GM13976 (cell line): ENCODE results near the gene NEO1.

Source experiments
- DNase-seq: peaks from one replicate; pipeline ENCODE4 v3.0.0; 2012; ENCODE audit warnings: low spot score
- CTCF ChIP-seq: IDR thresholded peaks from 2 replicates; pipeline ENCODE4 v1.5.1; 2012; ENCODE audit warnings: borderline replicate concordance, mild to moderate bottlenecking; ENCODE audit not compliant: insufficient read depth; ENCODE audit errors: extremely low read depth, missing control alignments, control extremely low read depth
- in situ Hi-C: fragments of 300-500 bp; cut with MboI; formaldehyde crosslinking; loops from one replicate; pipeline ENCODE4 v1.12.0; 2022; ENCODE audit warnings: low sequenced_read_pairs, mixed read lengths, inconsistent platforms; ENCODE audit not compliant: unreplicated experiment

NEO1 gene

GRCh38 chr15:73335026-73335425, 282.8 kb downstream of the NEO1 start:
- TF ChIP-seq CTCF, result no peak
- no peak for DNase-seq
- in situ Hi-C loops, result no loop called here

GRCh38 chr15:73335471-73335870, 283.2 kb downstream of the NEO1 start:
- no peak for TF ChIP-seq CTCF
- in situ Hi-C loops, result no loop called here
- no peak for DNase-seq

- in situ Hi-C loops, result no loop called here
- no peak for DNase-seq
- TF ChIP-seq CTCF, result no peak
Observed at GRCh38 chr15:73336756-73337155, 284.5 kb downstream of the NEO1 start.

- in situ Hi-C loops, result no loop called here
- TF ChIP-seq CTCF, result no peak
Observed at GRCh38 chr15:73337187-73337586, 284.9 kb downstream of the NEO1 start.

GRCh38 chr15:73338058-73338457, 285.8 kb downstream of the NEO1 start:
- in situ Hi-C loops, result no loop called here
- no peak for TF ChIP-seq CTCF
- no peak for DNase-seq

More at GRCh38 chr15:73337187-73337586, 284.9 kb downstream of the NEO1 start:
- no peak for DNase-seq

- TF ChIP-seq CTCF, result no peak
- no peak for DNase-seq
- in situ Hi-C loops, result no loop called here
Observed at GRCh38 chr15:73338606-73339374, 286.5 kb downstream of the NEO1 start.
